BLaER1 (cell line): ENCODE data around the gene VMP1.
A peak's percentile ranks its signal among the peaks of the same experiment; 100 is the strongest.

Source experiments
- H3K27ac ChIP-seq: shearing (Covaris generic); formaldehyde crosslinking; 2 replicates; pipeline ENCODE4 v1.8.1; 2022
- H3K27me3 ChIP-seq: shearing (Covaris generic); formaldehyde crosslinking; 2 replicates; pipeline ENCODE4 v1.8.1; 2022
- H3K36me3 ChIP-seq: shearing (Covaris generic); formaldehyde crosslinking; 2 replicates; pipeline ENCODE4 v1.8.1; 2022
- H3K4me1 ChIP-seq: shearing (Covaris generic); formaldehyde crosslinking; 2 replicates; pipeline ENCODE4 v1.8.1; 2022
- H3K4me2 ChIP-seq: shearing (Covaris generic); formaldehyde crosslinking; 2 replicates; pipeline ENCODE4 v1.8.1; 2022
- H3K4me3 ChIP-seq: shearing (Covaris generic); formaldehyde crosslinking; 2 replicates; pipeline ENCODE4 v1.8.1; 2022
- H3K9ac ChIP-seq: shearing (Covaris generic); formaldehyde crosslinking; 2 replicates; pipeline ENCODE4 v1.8.1; 2022
- H3K9me3 ChIP-seq: shearing (Covaris generic); formaldehyde crosslinking; 2 replicates; pipeline ENCODE4 v1.8.1; 2022
- H4K20me1 ChIP-seq: shearing (Covaris generic); formaldehyde crosslinking; 2 replicates; pipeline ENCODE4 v1.8.1; 2022
- Cebpa-rat ChIP-seq: shearing (Covaris generic); IDR thresholded peaks from 2 replicates; pipeline ENCODE4 v1.8.1; 2022

The VMP1 gene

GRCh38 chr17:59699786-59700185 lies 7.7 kb upstream of the VMP1 start:
- H3K36me3 ChIP-seq, result peaks cover 92% of the 10 kb centered on the region
- H3K9me3 ChIP-seq, result no peaks in the 10 kb centered on the region
- TF ChIP-seq Cebpa-rat, result no peak
- H3K4me1 ChIP-seq, result peaks cover 8% of the 10 kb centered on the region
- H3K9ac ChIP-seq, result no peak overlapping the region
- H3K27me3 ChIP-seq, result no peaks in the 10 kb centered on the region
- H3K27ac ChIP-seq, result no peak overlapping the region
- H3K4me2 ChIP-seq, result no peak overlapping the region
- H4K20me1 ChIP-seq, result peaks cover 100% of the 10 kb centered on the region
- no peak overlapping the region for H3K4me3 ChIP-seq

DNA sequence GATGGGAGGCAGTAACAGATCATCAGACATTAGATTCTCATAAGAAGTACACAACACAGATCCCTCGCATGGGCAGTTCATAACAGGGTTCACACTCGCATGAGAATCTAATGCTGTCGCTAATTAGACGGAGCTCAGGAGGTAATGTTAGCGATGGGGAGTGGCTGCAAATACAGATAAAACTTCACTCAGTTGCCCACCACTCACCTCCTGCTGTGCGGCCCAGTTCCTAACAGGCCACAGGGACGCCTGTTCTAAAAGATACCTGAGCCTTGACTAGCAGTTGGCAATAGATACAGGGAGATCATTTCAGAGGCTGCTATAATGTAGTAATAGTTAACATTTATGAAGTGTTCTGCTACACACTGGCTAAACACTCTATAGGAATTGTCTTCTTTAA lies 5.2 kb upstream of the VMP1 start:
- H3K9me3 ChIP-seq, result no peaks in the 10 kb centered on the region
- H3K36me3 ChIP-seq, result peaks cover 75% of the 10 kb centered on the region
- peaks cover 26% of the 10 kb centered on the region for H3K4me1 ChIP-seq
- H3K27ac ChIP-seq, result no peak overlapping the region
- H3K9ac ChIP-seq, result no peak overlapping the region
- H4K20me1 ChIP-seq, result peaks cover 87% of the 10 kb centered on the region
- H3K4me3 ChIP-seq, result no peak overlapping the region
- TF ChIP-seq Cebpa-rat, result no peak
- no peaks in the 10 kb centered on the region for H3K27me3 ChIP-seq
- H3K4me2 ChIP-seq, result no peak overlapping the region

- H3K4me2 ChIP-seq, result peak overlapping the region; percentile 94
- H3K36me3 ChIP-seq, result peaks cover 24% of the 10 kb centered on the region
- H4K20me1 ChIP-seq, result peaks cover 72% of the 10 kb centered on the region
- TF ChIP-seq Cebpa-rat, result no peak
- no peaks in the 10 kb centered on the region for H3K9me3 ChIP-seq
- H3K27ac ChIP-seq, result peak overlapping the region; percentile 93
- H3K9ac ChIP-seq, result peak overlapping the region; percentile 95
- H3K27me3 ChIP-seq, result no peaks in the 10 kb centered on the region
- peak overlapping the region; percentile 87 for H3K4me3 ChIP-seq
- peaks cover 38% of the 10 kb centered on the region for H3K4me1 ChIP-seq
Observed at GRCh38 chr17:59707971-59708430, 547 bp downstream of the VMP1 start.

DNA sequence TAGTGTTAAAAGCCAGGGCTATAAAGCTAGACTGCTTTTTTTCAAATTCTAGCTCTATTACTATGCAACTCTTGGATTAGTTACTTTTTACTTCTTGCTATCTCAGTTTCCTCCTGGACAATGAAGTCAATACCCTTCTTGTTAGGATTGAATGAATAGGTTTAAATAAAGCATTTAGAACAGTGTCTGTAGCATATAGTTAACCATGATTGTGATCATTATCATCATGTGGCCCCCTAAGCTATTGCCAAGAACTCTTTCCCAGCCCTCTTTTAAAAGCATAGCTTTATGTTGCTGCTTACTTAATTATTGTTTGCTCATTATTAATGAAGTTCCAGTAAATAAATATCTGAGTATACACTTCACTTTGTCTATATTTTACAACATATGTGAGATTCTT lies 4.5 kb downstream of the VMP1 start:
- Histone ChIP-seq H3K9me3 (no peaks in the 10 kb centered on the region), H3K4me1 (peaks cover 16% of the 10 kb centered on the region), H3K4me3 (no peak overlapping the region), H3K27ac (no peak overlapping the region), H3K36me3 (peaks cover 3% of the 10 kb centered on the region; the same call in 1 of the 2 replicates), H3K4me2 (no peak overlapping the region), H3K9ac (no peak overlapping the region), H4K20me1 (peaks cover 77% of the 10 kb centered on the region), H3K27me3 (no peaks in the 10 kb centered on the region)
- no peak for TF ChIP-seq Cebpa-rat

DNA sequence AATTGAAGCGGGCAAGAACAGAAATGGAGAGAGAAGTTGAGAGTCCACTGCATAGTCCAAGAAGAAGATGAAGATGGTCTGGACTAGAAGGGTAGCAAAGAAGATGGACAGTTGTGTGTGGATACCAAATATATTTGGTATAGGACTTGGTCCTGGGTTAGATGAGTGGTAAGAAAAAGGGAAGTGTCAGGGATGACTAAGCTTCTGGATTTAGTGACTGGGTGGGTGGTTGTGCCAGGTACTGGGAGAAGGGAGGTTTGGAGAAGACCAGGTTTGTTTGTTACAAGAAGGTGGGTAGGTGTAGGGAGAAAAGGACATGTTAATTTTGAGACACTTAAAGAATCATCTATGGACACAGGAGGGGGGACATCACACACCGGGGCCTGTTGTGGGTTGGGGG lies 5.4 kb downstream of the VMP1 start:
- no peak for TF ChIP-seq Cebpa-rat
- peaks cover 12% of the 10 kb centered on the region; the same call in 1 of the 2 replicates for H3K36me3 ChIP-seq
- H3K27ac ChIP-seq, result no peak overlapping the region
- no peaks in the 10 kb centered on the region for H3K27me3 ChIP-seq
- H3K4me2 ChIP-seq, result no peak overlapping the region
- H3K9me3 ChIP-seq, result no peaks in the 10 kb centered on the region
- H3K4me3 ChIP-seq, result no peak overlapping the region
- no peak overlapping the region for H3K9ac ChIP-seq
- H4K20me1 ChIP-seq, result peaks cover 86% of the 10 kb centered on the region
- peaks cover 16% of the 10 kb centered on the region for H3K4me1 ChIP-seq

DNA sequence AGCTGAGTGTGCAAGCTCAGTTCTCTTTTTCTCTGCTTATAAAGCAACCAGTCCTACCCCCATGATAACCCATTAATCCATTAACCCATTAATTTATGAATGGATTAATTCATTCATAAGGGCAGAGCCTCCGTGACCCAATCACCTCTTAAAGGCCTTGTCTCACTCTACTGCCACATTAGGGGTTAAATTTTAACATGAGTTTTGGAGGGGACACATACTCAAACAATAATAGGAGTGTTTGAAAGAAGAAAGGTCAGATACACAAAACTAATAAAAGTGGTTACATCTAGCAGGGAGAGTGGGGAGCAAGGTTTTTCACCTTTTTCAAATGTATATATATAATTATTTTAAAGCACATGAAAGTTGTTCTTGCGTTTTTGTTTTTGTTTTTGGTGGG lies 6.8 kb downstream of the VMP1 start:
- H3K4me3 ChIP-seq, result no peak overlapping the region
- no peak for TF ChIP-seq Cebpa-rat
- H3K9ac ChIP-seq, result no peak overlapping the region
- peaks cover 87% of the 10 kb centered on the region for H4K20me1 ChIP-seq
- peaks cover 4% of the 10 kb centered on the region for H3K4me1 ChIP-seq
- no peak overlapping the region for H3K4me2 ChIP-seq
- no peaks in the 10 kb centered on the region for H3K9me3 ChIP-seq
- H3K27me3 ChIP-seq, result no peaks in the 10 kb centered on the region
- peaks cover 13% of the 10 kb centered on the region; the same call in 1 of the 2 replicates for H3K36me3 ChIP-seq
- no peak overlapping the region for H3K27ac ChIP-seq

GRCh38 chr17:59716427-59716826 lies 9.0 kb downstream of the VMP1 start:
- no peak overlapping the region for H3K9ac ChIP-seq
- H3K27me3 ChIP-seq, result no peaks in the 10 kb centered on the region
- no peaks in the 10 kb centered on the region for H3K4me1 ChIP-seq
- no peak overlapping the region for H3K4me2 ChIP-seq
- H4K20me1 ChIP-seq, result peaks cover 75% of the 10 kb centered on the region
- no peak overlapping the region for H3K4me3 ChIP-seq
- no peak overlapping the region for H3K27ac ChIP-seq
- H3K9me3 ChIP-seq, result no peaks in the 10 kb centered on the region
- peaks cover 13% of the 10 kb centered on the region; the same call in 1 of the 2 replicates for H3K36me3 ChIP-seq
- TF ChIP-seq Cebpa-rat, result no peak

GRCh38 chr17:59719526-59719925 lies 12.1 kb downstream of the VMP1 start:
- peaks cover 76% of the 10 kb centered on the region for H4K20me1 ChIP-seq
- H3K36me3 ChIP-seq, result peaks cover 13% of the 10 kb centered on the region; the same call in 1 of the 2 replicates
- H3K27me3 ChIP-seq, result no peaks in the 10 kb centered on the region
- no peak overlapping the region for H3K9ac ChIP-seq
- no peak overlapping the region for H3K27ac ChIP-seq
- no peak overlapping the region for H3K4me3 ChIP-seq
- no peaks in the 10 kb centered on the region for H3K4me1 ChIP-seq
- H3K4me2 ChIP-seq, result no peak overlapping the region
- TF ChIP-seq Cebpa-rat, result no peak
- no peaks in the 10 kb centered on the region for H3K9me3 ChIP-seq

DNA sequence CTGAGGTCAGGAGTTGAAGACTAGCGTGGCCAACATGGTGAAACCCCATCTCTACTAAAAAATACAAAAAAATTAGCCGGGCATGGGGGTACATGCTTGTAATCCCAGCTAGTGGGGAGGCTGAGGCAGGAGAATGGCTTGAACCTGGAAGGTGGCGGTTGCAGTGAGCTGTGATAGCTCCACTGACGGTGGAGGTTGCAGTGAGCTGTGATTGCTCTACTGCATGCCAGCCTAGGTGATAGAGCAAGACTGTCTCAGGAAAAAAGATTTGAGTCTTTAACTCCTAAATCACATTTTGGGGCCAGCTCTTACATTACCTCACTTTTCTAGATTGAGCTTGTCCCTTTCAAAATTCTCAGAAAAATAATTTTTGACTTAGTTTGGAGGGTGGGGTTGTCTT lies 15.2 kb downstream of the VMP1 start:
- no peak overlapping the region for H3K27ac ChIP-seq
- H3K27me3 ChIP-seq, result no peaks in the 10 kb centered on the region
- no peak for TF ChIP-seq Cebpa-rat
- no peaks in the 10 kb centered on the region for H3K4me1 ChIP-seq
- H3K9ac ChIP-seq, result no peak overlapping the region
- H3K4me2 ChIP-seq, result no peak overlapping the region
- H3K4me3 ChIP-seq, result no peak overlapping the region
- H4K20me1 ChIP-seq, result peaks cover 70% of the 10 kb centered on the region
- peaks cover 3% of the 10 kb centered on the region; the same call in 1 of the 2 replicates for H3K36me3 ChIP-seq
- H3K9me3 ChIP-seq, result no peaks in the 10 kb centered on the region

- Histone ChIP-seq H3K27ac (no peak overlapping the region), H4K20me1 (peaks cover 67% of the 10 kb centered on the region), H3K4me1 (no peaks in the 10 kb centered on the region), H3K9me3 (no peaks in the 10 kb centered on the region), H3K9ac (no peak overlapping the region), H3K36me3 (no peaks in the 10 kb centered on the region), H3K27me3 (no peaks in the 10 kb centered on the region), H3K4me2 (no peak overlapping the region), H3K4me3 (no peak overlapping the region)
- TF ChIP-seq Cebpa-rat, result no peak
Observed at GRCh38 chr17:59723041-59723440, 15.6 kb downstream of the VMP1 start.

- Histone ChIP-seq H3K4me1 (no peaks in the 10 kb centered on the region), H3K4me2 (no peak overlapping the region), H3K9me3 (no peaks in the 10 kb centered on the region), H3K27me3 (no peaks in the 10 kb centered on the region), H3K27ac (no peak overlapping the region), H3K9ac (no peak overlapping the region), H4K20me1 (peaks cover 68% of the 10 kb centered on the region), H3K36me3 (no peaks in the 10 kb centered on the region), H3K4me3 (no peak overlapping the region)
- no peak for TF ChIP-seq Cebpa-rat
Observed at GRCh38 chr17:59723607-59724006, 16.2 kb downstream of the VMP1 start.
